GM10847 (cell line): ENCODE results near the gene TGFA.

Experiments
- POLR2A ChIP-seq: IDR thresholded peaks from 2 replicates; pipeline ENCODE4 v1.6.1; 2011; ENCODE audit not compliant: insufficient read length; ENCODE audit errors: extremely low read depth

TGFA gene

GRCh38 chr2:70450641-70451250 is 102.9 kb downstream of the TGFA start:
- no peak for TF ChIP-seq POLR2A

DNA sequence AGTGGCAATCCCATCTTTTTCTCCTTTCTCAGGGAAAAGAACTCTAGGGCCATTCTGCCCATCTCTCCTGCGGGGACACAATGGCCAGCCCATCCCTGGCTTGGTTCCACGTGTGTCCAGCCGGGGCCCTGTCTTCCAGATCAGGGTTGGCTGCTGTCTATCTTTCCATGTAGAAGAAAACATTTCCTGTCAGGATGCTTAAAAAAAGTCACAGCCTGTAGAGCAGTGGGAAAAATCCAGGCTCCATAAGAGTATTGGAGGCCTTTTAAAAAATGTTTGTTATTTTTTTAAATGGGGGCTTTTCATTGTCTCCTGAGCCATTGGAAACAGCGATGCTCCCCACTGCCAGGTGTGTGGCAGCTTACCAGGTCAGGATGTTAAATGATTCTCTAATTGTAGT is 105.6 kb downstream of the TGFA start:
- no peak for TF ChIP-seq POLR2A

DNA sequence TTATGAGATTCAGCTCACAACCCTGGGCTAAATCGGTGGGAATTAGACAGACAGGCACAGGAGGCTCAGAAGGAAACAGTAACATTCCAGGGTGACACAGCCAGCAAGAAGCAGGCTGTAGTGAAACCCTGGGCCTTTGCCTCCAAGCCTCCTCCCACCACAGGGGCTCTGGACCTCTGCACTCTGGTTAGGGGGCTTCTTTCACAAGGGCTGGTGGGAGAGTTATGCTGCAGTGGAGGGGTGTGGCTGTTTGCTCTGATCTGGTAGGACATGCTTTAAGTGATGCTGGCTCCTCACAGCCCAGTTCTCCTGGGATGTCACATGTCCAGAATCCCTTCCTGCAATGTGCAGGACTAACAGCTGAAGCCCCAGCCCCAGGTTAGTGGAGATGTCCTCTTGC is 109.9 kb downstream of the TGFA start:
- no peak for TF ChIP-seq POLR2A

- TF ChIP-seq POLR2A: no peak
Observed at GRCh38 chr2:70443078-70443465, 110.6 kb downstream of the TGFA start.

GRCh38 chr2:70442301-70443077 is 111.1 kb downstream of the TGFA start:
- no peak for TF ChIP-seq POLR2A

GRCh38 chr2:70440621-70441020 is 113.0 kb downstream of the TGFA start:
- TF ChIP-seq POLR2A: no peak

- no peak for TF ChIP-seq POLR2A
Observed at GRCh38 chr2:70435138-70435537, 118.5 kb downstream of the TGFA start.

DNA sequence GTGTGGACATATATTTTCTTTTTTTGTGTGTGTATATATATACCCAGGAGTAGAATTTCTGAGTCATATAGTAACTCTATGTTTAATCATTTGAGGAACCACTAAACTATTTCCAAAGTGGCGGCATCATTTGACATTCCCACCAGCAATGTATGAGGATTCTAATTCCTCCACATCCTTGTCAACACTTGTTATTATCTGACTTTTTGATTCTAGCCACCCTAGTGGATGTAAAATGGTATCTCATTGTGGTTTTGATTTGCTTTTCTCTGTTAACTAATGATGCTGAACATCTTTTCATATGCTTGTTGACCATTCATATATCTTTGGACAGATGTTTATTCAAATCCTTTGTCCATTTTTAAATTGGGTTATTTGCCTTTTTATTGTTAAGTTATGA is 120.3 kb downstream of the TGFA start:
- no peak for TF ChIP-seq POLR2A

DNA sequence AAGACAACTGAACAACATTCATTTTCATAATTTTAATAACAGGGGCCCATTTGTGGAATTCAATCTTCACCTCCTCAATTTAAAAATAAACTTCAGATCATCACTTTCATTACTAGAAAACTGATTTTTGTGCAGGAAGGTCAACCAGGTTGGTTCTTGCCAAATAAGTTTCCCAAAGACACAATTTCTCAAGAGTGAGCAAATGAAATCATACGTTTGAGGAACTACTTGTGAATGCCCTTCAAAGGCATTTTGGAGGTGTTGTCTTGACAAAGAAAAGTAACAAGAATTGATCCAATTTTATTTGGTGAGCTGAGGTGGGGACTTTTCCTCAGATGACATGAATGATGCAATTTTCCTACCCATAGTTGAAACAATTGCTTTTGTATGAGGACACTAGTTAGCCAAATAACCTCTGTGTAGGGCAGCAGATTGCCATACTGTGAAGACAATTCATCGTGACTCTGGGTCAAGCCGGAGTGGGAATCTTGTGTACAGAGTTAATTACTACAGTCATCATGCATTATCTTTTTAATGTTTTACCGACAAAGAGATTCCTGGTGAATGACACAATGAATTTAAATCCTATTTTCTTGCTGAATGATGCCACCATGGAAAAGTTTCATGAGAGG is 121.8 kb downstream of the TGFA start:
- no peak for TF ChIP-seq POLR2A

- TF ChIP-seq POLR2A: no peak
Observed at GRCh38 chr2:70426341-70426740, 127.3 kb downstream of the TGFA start.

GRCh38 chr2:70425682-70426301 is 127.8 kb downstream of the TGFA start:
- TF ChIP-seq POLR2A: no peak

GRCh38 chr2:70420740-70421139 is 132.9 kb downstream of the TGFA start:
- no peak for TF ChIP-seq POLR2A

GRCh38 chr2:70420143-70420542 is 133.5 kb downstream of the TGFA start:
- no peak for TF ChIP-seq POLR2A

- no peak for TF ChIP-seq POLR2A
Observed at GRCh38 chr2:70418514-70418913, 135.1 kb downstream of the TGFA start.

DNA sequence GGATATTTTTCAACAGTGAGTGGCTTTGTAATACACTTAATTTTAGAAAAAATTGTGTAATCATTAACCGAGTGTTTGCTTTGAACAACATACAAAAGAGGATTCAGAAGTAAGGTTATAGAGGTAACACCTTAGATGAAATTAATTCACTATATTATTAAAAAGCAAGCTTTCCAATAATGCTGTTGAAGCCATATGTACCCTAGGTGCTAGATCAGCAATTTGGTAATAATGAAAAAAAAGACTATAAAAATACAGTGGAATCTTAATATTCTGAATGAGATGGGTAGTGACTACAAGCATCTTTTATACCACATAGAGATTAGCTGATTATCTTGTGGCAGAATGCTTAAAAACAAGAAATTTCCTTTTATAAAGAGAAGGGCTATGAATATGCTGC is 136.6 kb downstream of the TGFA start:
- TF ChIP-seq POLR2A: no peak

- no peak for TF ChIP-seq POLR2A
Observed at GRCh38 chr2:70412294-70413070, 141.1 kb downstream of the TGFA start.
